ENCODE results near the gene ARHGDIA.

ARHGDIA gene

GRCh38 chr17:81885454-81885853, 14.3 kb upstream of the ARHGDIA start:
- H3K4me3 ChIP-seq (ENCODE audit: low read depth, low read length) = no peak overlapping the region
- no peak for TF ChIP-seq CTCF (IDR thresholded peaks at IDR 0.05; ENCODE audit: control insufficient read depth, extremely low read depth, insufficient read depth)
- DNase-seq (ENCODE audit: low read depth) = no peak

DNA sequence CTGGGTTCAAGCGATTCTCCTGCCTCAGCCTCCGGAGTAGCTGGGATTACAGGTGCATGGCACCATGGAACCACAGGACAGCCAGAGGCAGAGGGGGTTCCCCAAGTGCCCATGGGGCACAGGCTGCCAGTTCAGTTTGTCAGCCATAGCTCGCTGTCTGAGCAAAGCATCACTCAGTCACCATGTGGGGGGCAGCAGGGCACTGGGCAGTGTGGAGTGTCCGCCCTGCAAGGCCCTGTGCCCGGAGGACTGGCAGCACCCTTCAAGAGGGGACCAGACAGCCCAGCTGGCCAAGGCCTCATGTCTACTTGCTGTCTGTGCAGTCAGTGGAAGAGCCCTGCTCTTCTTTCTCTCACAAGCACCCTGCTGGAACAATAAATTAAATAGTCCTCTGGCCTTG, 13.8 kb upstream of the ARHGDIA start:
- no peak overlapping the region for H3K4me3 ChIP-seq (ENCODE audit: low read depth, low read length)
- no peak for DNase-seq (ENCODE audit: low read depth)
- no peak for TF ChIP-seq CTCF (IDR thresholded peaks at IDR 0.05; ENCODE audit: control insufficient read depth, extremely low read depth, insufficient read depth)

DNA sequence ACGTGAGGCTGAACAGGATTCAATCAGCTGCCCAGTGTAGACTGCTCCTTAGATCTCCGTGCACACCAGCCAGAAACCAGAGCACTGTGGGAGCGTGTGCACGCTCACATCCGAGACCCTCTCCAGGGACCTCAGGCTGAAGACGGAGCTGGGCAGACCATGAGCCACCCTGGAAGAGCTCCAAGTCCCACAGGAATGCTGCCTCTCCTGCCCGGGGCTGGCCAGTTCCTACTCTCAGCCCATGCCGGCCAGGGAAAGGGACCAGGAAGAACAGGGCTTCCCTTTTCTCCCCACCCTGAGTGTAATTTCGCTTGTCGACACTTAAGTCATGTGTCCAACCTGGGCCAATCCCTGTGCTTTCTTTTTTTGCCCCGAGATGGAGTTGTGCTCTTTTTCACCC, 13.4 kb upstream of the ARHGDIA start:
- TF ChIP-seq CTCF (IDR thresholded peaks at IDR 0.05; ENCODE audit: control insufficient read depth, extremely low read depth, insufficient read depth) = no peak
- no peak overlapping the region for H3K4me3 ChIP-seq (ENCODE audit: low read depth, low read length)
- no peak for DNase-seq (ENCODE audit: low read depth)

DNA sequence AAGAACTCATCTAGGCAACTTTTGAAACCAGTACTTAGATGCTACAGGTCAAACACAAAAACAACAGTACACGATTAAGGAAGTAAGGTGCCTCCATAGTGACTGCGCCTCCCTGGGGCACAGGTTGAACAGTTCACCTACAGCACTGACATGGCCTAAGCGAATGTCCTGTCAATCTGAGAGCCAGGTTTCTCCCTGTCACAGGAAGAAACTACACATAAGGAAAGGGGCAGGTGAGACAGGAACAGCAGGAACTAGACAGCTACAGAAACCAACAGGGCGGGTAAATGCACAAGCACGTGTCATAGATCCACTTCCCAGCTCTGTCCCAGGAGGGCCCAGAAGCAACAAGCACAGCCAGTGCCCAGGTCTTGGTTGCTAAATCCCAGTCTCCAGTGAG, 8.0 kb upstream of the ARHGDIA start:
- no peak for TF ChIP-seq CTCF (IDR thresholded peaks at IDR 0.05; ENCODE audit: control insufficient read depth, extremely low read depth, insufficient read depth)
- H3K4me3 ChIP-seq (ENCODE audit: low read depth, low read length) = no peak overlapping the region
- DNase-seq (ENCODE audit: low read depth) = no peak

GRCh38 chr17:81878294-81878693, 7.2 kb upstream of the ARHGDIA start:
- H3K4me3 ChIP-seq (ENCODE audit: low read depth, low read length) = no peak overlapping the region
- no peak for DNase-seq (ENCODE audit: low read depth)
- TF ChIP-seq CTCF (IDR thresholded peaks at IDR 0.05; ENCODE audit: control insufficient read depth, extremely low read depth, insufficient read depth) = no peak

- DNase-seq (ENCODE audit: low read depth) = no peak
- TF ChIP-seq CTCF (IDR thresholded peaks at IDR 0.05; ENCODE audit: control insufficient read depth, extremely low read depth, insufficient read depth) = no peak
- no peak overlapping the region for H3K4me3 ChIP-seq (ENCODE audit: low read depth, low read length)
These were observed 6.4 kb upstream of the ARHGDIA start for GRCh38 chr17:81877569-81877968.

- TF ChIP-seq CTCF (IDR thresholded peaks at IDR 0.05; ENCODE audit: control insufficient read depth, extremely low read depth, insufficient read depth) = peak; percentile 45
These were observed 472 bp upstream of the ARHGDIA start for GRCh38 chr17:81871387-81872230.

More at GRCh38 chr17:81871387-81872230, 472 bp upstream of the ARHGDIA start:
- DNase-seq (ENCODE audit: low read depth) = no peak
- H3K4me3 ChIP-seq (ENCODE audit: low read depth, low read length) = peak overlapping the region; percentile 65

Data from LNCaP clone FGC (cell line).